Sigmoid colon (tissue), 7 donors: ENCODE results near the gene MYO6. TPM values are rescaled to one million over a fixed set of nuclear protein-coding genes. Genes with fewer than 3 reads are reported as not detected.

Experiments used
- DNase-seq: peaks from one replicate; pipeline ENCODE4 v3.0.0-alpha.2; 2019
- H3K27ac ChIP-seq, 4 donors: fragments of 200-600 bp; sonication (generic); one replicate each; pipeline ENCODE4 v1.5.1; 2016 to 2019; ENCODE audit warnings: mild to moderate bottlenecking in 1 of 4
- H3K27me3 ChIP-seq, 3 donors: fragments of 200-600 bp; sonication (generic); one replicate each; pipeline ENCODE4 v1.5.1; 2019; ENCODE audit warnings: mild to moderate bottlenecking in 1 of 3
- H3K36me3 ChIP-seq, 4 donors: fragments of 200-600 bp; sonication (generic); one replicate each; pipeline ENCODE4 v1.5.1; 2016 to 2019
- H3K4me1 ChIP-seq, 4 donors: fragments of 200-600 bp; sonication (generic); one replicate each; pipeline ENCODE4 v1.5.1; 2017 to 2019
- H3K4me3 ChIP-seq, 4 donors: fragments of 200-600 bp; sonication (generic); one replicate each; pipeline ENCODE4 v1.5.1; 2017 to 2019; ENCODE audit warnings: mild to moderate bottlenecking in 2 of 4, moderate library complexity in 1 of 4
- H3K9me3 ChIP-seq, 4 donors: fragments of 200-600 bp in 3 of 4; sonication (generic) in 3 of 4; one replicate each; pipeline versions ENCODE4 v1.5.1 to v1.6.1; 2013 to 2019
- EP300 ChIP-seq, 4 donors: sonication (generic); formaldehyde crosslinking; IDR thresholded peaks; one replicate each; pipeline ENCODE4 v1.6.1; 2017; ENCODE audit warnings: antibody characterized with exemption in 4 of 4
- POLR2A ChIP-seq, 2 donors: fragments of 450-650 bp; IDR thresholded peaks; one replicate each; pipeline ENCODE4 v1.6.1; 2016; ENCODE audit warnings: antibody characterized with exemption in 2 of 2, mild to moderate bottlenecking in 2 of 2, moderate library complexity in 2 of 2
- POLR2AphosphoS5 ChIP-seq, 4 donors: sonication (generic); formaldehyde crosslinking; IDR thresholded peaks; one replicate each; pipeline ENCODE4 v1.6.1; 2017; ENCODE audit warnings: antibody characterized with exemption in 4 of 4
- WGBS, 2 donors: extraction: QIAGEN DNeasy Blood & Tissue Kit; methylation state at CpG; one replicate each; pipeline ENCODE4 v1.1.7; 2013; 5-methylcytosine and 5-hydroxymethylcytosine counted together
- intact Hi-C: fragments of 100-400 bp; cut with DNase I; formaldehyde crosslinking; loops from one replicate; pipeline ENCODE4 v1.15.1; 2023
- polyA plus RNA-seq, 3 donors: library from polyadenylated mRNA; stranded (reverse); fragments of 200-250 nt; gene quantifications; one replicate each; pipeline ENCODE4 v1.2.3, GENCODE V29; 2013
- total RNA-seq, 4 donors: library from RNA; depleted of rRNA; stranded (reverse); fragments of >200 nt; gene quantifications; one replicate each; pipeline ENCODE4 v1.1.0, GENCODE V29; 2016
- TF ChIP-seq, protein P1 (sequence below), 4 experiments: fragments of 450-650 bp in 3 of 4; fragments of 200-600 bp in 1 of 4; IDR thresholded peaks; one replicate each; pipeline ENCODE4 v1.5.1; 2016 to 2019; ENCODE audit warnings: antibody characterized with exemption in 4 of 4, mild to moderate bottlenecking in 3 of 4, moderate library complexity in 2 of 4
- donor health status: healthy with polysubstance abuse.
- donor health status: Bipolar disorder and iron deficiency.
- donor health status: healthy.

MYO6 gene
- total and polyA plus RNA-seq, 7 donors, result 11.8 to 59.6 (median 14.9) TPM

DNA sequence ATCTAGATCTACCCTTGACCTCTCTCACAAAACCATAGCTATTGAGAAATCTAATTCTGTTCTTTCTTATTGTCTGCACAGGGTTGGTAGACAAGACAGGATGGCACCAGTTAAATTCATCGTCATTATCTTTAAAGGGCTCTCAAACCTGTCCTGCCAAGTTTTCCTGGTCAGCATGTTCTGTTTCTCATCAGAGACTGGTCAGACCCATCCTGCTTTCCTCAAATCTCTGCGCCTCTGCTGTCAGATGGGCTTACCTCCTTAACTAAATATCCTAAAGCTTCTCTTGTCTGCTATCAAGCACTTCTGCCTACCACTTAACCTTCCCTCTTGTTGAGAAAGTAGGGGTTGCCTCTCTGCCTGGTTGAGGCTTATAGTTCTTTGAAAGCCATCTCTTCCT, 125.2 kb downstream of the MYO6 start:
- no peak overlapping the region for H3K4me3 ChIP-seq
- peak overlapping the region in 1 of 4 donors; percentile 25 for H3K27ac ChIP-seq
- DNase-seq, result no peak
- H3K9me3 ChIP-seq, result no peaks in the 10 kb centered on the region
- H3K4me1 ChIP-seq, result no peaks in the 10 kb centered on the region
- intact Hi-C loops, result no loop called here
- TF ChIP-seq POLR2AphosphoS5 (IDR thresholded peaks at IDR 0.05) (peak in 2 of 4 donors; percentile 52 to 70), POLR2A (IDR thresholded peaks at IDR 0.05) (no peak)
- H3K36me3 ChIP-seq, result peaks cover 0 to 36% (median 2%) of the 10 kb centered on the region in 4 donors
- WGBS, 2 donors, result 89 to 92% methylated on average over 2 of the region's 2 CpGs
- H3K27me3 ChIP-seq, result no peaks in the 10 kb centered on the region

- Histone ChIP-seq H3K27ac (no peak overlapping the region), H3K9me3 (no peaks in the 10 kb centered on the region), H3K36me3 (peaks cover 0 to 46% (median 2%) of the 10 kb centered on the region in 4 donors), H3K27me3 (no peaks in the 10 kb centered on the region), H3K4me1 (no peaks in the 10 kb centered on the region), H3K4me3 (no peak overlapping the region)
- TF ChIP-seq, protein P1, sequence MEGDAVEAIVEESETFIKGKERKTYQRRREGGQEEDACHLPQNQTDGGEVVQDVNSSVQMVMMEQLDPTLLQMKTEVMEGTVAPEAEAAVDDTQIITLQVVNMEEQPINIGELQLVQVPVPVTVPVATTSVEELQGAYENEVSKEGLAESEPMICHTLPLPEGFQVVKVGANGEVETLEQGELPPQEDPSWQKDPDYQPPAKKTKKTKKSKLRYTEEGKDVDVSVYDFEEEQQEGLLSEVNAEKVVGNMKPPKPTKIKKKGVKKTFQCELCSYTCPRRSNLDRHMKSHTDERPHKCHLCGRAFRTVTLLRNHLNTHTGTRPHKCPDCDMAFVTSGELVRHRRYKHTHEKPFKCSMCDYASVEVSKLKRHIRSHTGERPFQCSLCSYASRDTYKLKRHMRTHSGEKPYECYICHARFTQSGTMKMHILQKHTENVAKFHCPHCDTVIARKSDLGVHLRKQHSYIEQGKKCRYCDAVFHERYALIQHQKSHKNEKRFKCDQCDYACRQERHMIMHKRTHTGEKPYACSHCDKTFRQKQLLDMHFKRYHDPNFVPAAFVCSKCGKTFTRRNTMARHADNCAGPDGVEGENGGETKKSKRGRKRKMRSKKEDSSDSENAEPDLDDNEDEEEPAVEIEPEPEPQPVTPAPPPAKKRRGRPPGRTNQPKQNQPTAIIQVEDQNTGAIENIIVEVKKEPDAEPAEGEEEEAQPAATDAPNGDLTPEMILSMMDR (IDR thresholded peaks at IDR 0.05), result no peak
- TF ChIP-seq EP300 (IDR thresholded peaks at IDR 0.05) (no peak), POLR2A (IDR thresholded peaks at IDR 0.05) (no peak)
- intact Hi-C loops, result no loop called here
- DNase-seq, result no peak
These were observed 127.1 kb downstream of the MYO6 start for GRCh38 chr6:75876152-75876551.

DNA sequence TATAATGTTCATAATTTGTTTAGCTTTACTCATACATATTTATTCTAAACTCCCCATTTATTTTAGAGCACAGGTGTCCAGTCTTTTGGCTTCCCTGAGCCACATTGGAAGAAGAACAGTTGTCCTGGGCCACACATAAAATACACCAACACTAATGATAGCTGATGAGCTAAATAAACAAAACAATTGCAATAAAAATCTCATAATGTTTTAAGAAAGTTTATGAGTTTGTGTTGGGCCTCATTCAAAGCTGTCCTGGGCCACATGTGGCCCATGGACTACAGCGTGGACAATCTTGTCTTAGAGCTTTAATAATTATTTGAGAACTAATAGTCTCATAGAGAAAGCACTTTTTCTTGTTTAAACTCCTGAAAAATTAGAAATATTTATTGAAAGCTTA, 131.3 kb downstream of the MYO6 start:
- WGBS, 2 donors, result 92 to 95% methylated on average over 1 of the region's 1 CpG
- Histone ChIP-seq H3K4me1 (no peaks in the 10 kb centered on the region), H3K27me3 (no peaks in the 10 kb centered on the region), H3K36me3 (peaks cover 0 to 26% (median 2%) of the 10 kb centered on the region in 4 donors), H3K4me3 (no peak overlapping the region), H3K9me3 (no peaks in the 10 kb centered on the region), H3K27ac (no peak overlapping the region)
- no peak for DNase-seq
- intact Hi-C loops, result no loop called here
- TF ChIP-seq POLR2A (IDR thresholded peaks at IDR 0.05), result no peak
- TF ChIP-seq POLR2AphosphoS5 (IDR thresholded peaks at IDR 0.05), result no peak
- TF ChIP-seq, protein P1 (IDR thresholded peaks at IDR 0.05), result no peak
- no peak for TF ChIP-seq EP300 (IDR thresholded peaks at IDR 0.05)

DNA sequence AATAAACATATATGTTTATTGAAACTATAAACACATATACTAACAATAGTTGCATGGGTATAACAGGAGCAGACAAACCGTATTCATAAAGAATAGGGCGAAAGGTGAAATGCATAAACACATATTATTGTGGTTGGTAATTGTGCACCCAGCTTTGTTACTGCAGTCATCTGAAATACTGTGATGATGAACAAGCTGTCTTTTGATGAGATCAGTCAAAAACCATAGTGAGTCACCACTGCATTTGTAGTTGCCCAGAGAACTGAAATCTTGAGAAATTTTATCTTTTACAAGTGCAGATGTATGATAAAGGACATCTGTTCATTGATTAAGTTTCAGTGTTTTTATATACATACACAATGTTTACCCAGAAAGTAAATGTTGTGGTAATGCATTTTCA, 133.7 kb downstream of the MYO6 start:
- Histone ChIP-seq H3K27ac (no peak overlapping the region), H3K36me3 (peaks cover 0 to 18% (median under 1%) of the 10 kb centered on the region in 4 donors), H3K4me3 (no peak overlapping the region), H3K9me3 (no peaks in the 10 kb centered on the region), H3K4me1 (no peaks in the 10 kb centered on the region), H3K27me3 (no peaks in the 10 kb centered on the region)
- 38 to 72% methylated on average over 2 of the region's 2 CpGs for WGBS, 2 donors
- intact Hi-C loops, result no loop called here
- TF ChIP-seq POLR2AphosphoS5 (IDR thresholded peaks at IDR 0.05) (no peak), EP300 (IDR thresholded peaks at IDR 0.05) (no peak), POLR2A (IDR thresholded peaks at IDR 0.05) (no peak)
- TF ChIP-seq, protein P1 (IDR thresholded peaks at IDR 0.05), result no peak
- DNase-seq, result no peak

- intact Hi-C loops, result no loop called here
- no peak for TF ChIP-seq POLR2AphosphoS5 (IDR thresholded peaks at IDR 0.05)
- TF ChIP-seq, protein P1 (IDR thresholded peaks at IDR 0.05), result no peak
- TF ChIP-seq EP300 (IDR thresholded peaks at IDR 0.05), result no peak
- Histone ChIP-seq H3K27me3 (no peaks in the 10 kb centered on the region), H3K4me3 (no peak overlapping the region), H3K4me1 (no peaks in the 10 kb centered on the region), H3K36me3 (peaks cover 0 to 14% (median 0%) of the 10 kb centered on the region in 4 donors), H3K9me3 (no peaks in the 10 kb centered on the region), H3K27ac (no peak overlapping the region)
- WGBS, 2 donors, result 47 to 77% methylated on average over 2 of the region's 2 CpGs
- no peak for DNase-seq
These were observed 135.8 kb downstream of the MYO6 start for GRCh38 chr6:75884822-75885221.
